GM18870 (cell line): ENCODE measurements around the gene IRS2.
"Not testable (repeated sequence)": the region's sequence is repeated elsewhere in the genome, so short reads cannot be mapped to it uniquely, and the experiment has no call there.

Experiments
- ATAC-seq: cut with Tn5 transposase; IDR thresholded peaks from one replicate; pipeline ENCODE4 v1.9.1; 2021; ENCODE audit warnings: moderate library complexity; ENCODE audit not compliant: unreplicated experiment

IRS2 gene

GRCh38 chr13:109733550-109733949, 52.8 kb downstream of the IRS2 start:
- no peak for ATAC-seq

GRCh38 chr13:109732470-109733170, 53.8 kb downstream of the IRS2 start:
- not testable (repeated sequence) for ATAC-seq

- ATAC-seq = no peak
These were observed 55.5 kb downstream of the IRS2 start for GRCh38 chr13:109730812-109731335.

DNA sequence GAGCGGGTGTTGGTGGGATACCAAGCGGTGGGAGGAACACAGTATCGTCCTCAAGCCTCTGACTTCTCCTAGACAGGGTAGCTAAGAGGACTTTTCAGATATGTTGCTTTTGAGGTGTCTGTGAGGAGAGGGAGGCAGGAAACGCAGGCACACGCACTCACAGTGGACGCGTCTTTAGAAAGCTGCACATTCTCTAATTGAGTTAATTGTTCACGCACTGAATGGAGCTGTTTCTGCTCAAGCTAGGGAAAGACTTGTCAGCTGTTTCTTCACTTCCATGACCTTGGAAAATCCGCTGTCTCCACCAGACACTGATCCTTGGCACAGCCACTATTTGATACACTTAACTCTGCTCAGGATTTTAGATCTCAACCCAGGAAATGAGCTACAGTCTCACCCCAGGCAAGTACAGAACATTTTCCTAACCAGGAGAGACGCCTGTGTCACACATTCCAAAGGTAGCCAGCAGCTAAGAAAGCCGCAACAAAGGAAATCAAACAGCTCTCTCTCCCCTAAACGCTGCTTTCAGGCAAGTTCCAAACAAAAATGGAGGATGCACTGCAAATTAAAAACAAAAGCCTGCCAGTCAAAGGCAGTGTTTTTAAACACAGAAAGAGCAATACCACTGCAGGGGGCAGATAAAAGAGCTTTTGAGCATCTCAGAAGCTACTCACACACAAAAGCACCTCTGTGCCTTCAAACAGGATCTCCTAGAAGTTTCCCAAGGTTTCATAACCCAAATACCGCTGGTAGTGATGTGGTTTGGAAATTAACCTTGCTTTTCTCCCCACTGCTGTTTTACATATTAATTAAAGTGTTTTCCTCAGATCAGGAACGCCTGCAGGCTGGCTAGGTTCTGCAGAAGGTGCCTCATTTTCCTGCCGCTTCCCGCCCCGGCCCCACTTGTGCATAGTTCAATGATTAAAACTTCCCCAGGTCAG, 57.3 kb downstream of the IRS2 start:
- no peak for ATAC-seq

GRCh38 chr13:109728061-109728460, 58.3 kb downstream of the IRS2 start:
- no peak for ATAC-seq

GRCh38 chr13:109727251-109727650, 59.1 kb downstream of the IRS2 start:
- no peak for ATAC-seq

- no peak for ATAC-seq
These were observed 60.3 kb downstream of the IRS2 start for GRCh38 chr13:109725995-109726637.

GRCh38 chr13:109725297-109725696, 61.1 kb downstream of the IRS2 start:
- ATAC-seq = no peak

GRCh38 chr13:109724603-109725002, 61.8 kb downstream of the IRS2 start:
- ATAC-seq = no peak

- ATAC-seq = no peak
These were observed 63.3 kb downstream of the IRS2 start for GRCh38 chr13:109723046-109723445.

GRCh38 chr13:109722068-109722467, 64.3 kb downstream of the IRS2 start:
- ATAC-seq = no peak

GRCh38 chr13:109720758-109721184, 65.6 kb downstream of the IRS2 start:
- ATAC-seq = no peak

- no peak for ATAC-seq
These were observed 66.3 kb downstream of the IRS2 start for GRCh38 chr13:109719962-109720646.

- no peak for ATAC-seq
These were observed 67.7 kb downstream of the IRS2 start for GRCh38 chr13:109718726-109719125.

DNA sequence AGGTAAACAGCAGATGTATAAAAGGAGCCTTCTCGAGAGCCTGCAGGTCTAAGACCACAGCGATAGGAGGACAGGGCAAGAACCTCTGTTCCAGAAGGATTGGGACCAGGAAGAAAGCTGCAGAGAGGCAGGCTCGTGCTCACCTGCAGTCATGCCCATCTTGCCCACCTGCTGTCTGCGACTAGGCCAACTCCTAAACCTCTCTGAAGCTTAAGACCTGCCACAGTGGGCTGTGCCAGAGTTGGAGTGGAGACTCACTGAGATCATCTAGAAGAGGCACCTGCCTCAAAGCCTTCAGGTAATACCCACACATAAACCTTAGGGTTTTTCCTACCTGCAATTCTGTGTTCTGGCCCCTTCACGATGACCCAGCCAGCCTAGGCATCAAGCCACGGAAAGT, 68.7 kb downstream of the IRS2 start:
- ATAC-seq = no peak

GRCh38 chr13:109715902-109716301, 70.5 kb downstream of the IRS2 start:
- no peak for ATAC-seq

- no peak for ATAC-seq
These were observed 72.7 kb downstream of the IRS2 start for GRCh38 chr13:109713681-109714080.

GRCh38 chr13:109712124-109712722, 74.2 kb downstream of the IRS2 start:
- ATAC-seq = no peak

- no peak for ATAC-seq
These were observed 78.4 kb downstream of the IRS2 start for GRCh38 chr13:109707742-109708617.
